Uterus (tissue), 2 donors: ENCODE results near the gene GRIN2A.

Experiments used
- CTCF ChIP-seq, 4 experiments: fragments of 200-600 bp in 2 of 4; fragments of 450-650 bp in 2 of 4; sonication (generic) in 2 of 4; IDR thresholded peaks; one replicate each; pipeline ENCODE4 v1.5.1; 2016 to 2019; ENCODE audit warnings: antibody characterized with exemption in 4 of 4, mild to moderate bottlenecking in 2 of 4, moderate library complexity in 1 of 4
- POLR2A ChIP-seq, 2 donors: fragments of 450-650 bp; IDR thresholded peaks; one replicate each; pipeline ENCODE4 v1.6.1; 2016; ENCODE audit warnings: antibody characterized with exemption in 2 of 2, mild to moderate bottlenecking in 1 of 2, moderate library complexity in 1 of 2

GRCh38 chr16:10226141-10226986 lies 44.1 kb upstream of the GRIN2A start:
- TF ChIP-seq POLR2A (IDR thresholded peaks at IDR 0.05), result no peak
- no peak for TF ChIP-seq CTCF (IDR thresholded peaks at IDR 0.05)
